Stimulated activated memory B cell treated with anti-CD40 and anti-IgM and Interleukin-4, amounts not matched to agents 10 μg/mL and 1 μg/mL and 100 μg/mL, for 72 hours (primary cell): ENCODE measurements around the gene M6PR.
A peak's percentile ranks its signal among the peaks of the same experiment; 100 is the strongest.
"Not testable (repeated sequence)": the region's sequence is repeated elsewhere in the genome, so short reads cannot be mapped to it uniquely, and the experiment has no call there.

ENCODE experiments used
- ATAC-seq: fragments of 150-1000 bp; cut with Tn5 transposase; 2 replicates; pipeline ENCODE4 v1.10.0; 2021
- H3K27ac Mint-ChIP-seq: one replicate; pipeline ENCODE4 v1.8.0; 2022; ENCODE audit warnings: mild to moderate bottlenecking, mixed read lengths
- H3K27me3 Mint-ChIP-seq: one replicate; pipeline ENCODE4 v1.8.0; 2022; ENCODE audit warnings: mixed read lengths
- H3K36me3 Mint-ChIP-seq: one replicate; pipeline ENCODE4 v1.8.0; 2022; ENCODE audit warnings: mixed read lengths
- H3K4me1 Mint-ChIP-seq: one replicate; pipeline ENCODE4 v1.8.0; 2022; ENCODE audit warnings: mixed read lengths
- H3K4me3 Mint-ChIP-seq: one replicate; pipeline ENCODE4 v1.8.0; 2022; ENCODE audit warnings: mild to moderate bottlenecking, moderate library complexity, mixed read lengths
- H3K9me3 Mint-ChIP-seq: one replicate; pipeline ENCODE4 v1.8.0; 2022; ENCODE audit warnings: mixed read lengths

The M6PR gene

GRCh38 chr12:8907513-8907912 lies 41.9 kb downstream of the M6PR start:
- no peak overlapping the region for H3K27ac Mint-ChIP-seq
- H3K36me3 Mint-ChIP-seq: peaks cover 9% of the 10 kb centered on the region
- H3K4me3 Mint-ChIP-seq: no peak overlapping the region
- H3K9me3 Mint-ChIP-seq: peaks cover 6% of the 10 kb centered on the region
- no peak for ATAC-seq
- peaks cover 28% of the 10 kb centered on the region for H3K4me1 Mint-ChIP-seq
- H3K27me3 Mint-ChIP-seq: no peaks in the 10 kb centered on the region

GRCh38 chr12:8906266-8907180 lies 42.9 kb downstream of the M6PR start:
- Mint-ChIP-seq H3K9me3 (peaks cover 8% of the 10 kb centered on the region), H3K27ac (no peak overlapping the region)
- no peak for ATAC-seq

GRCh38 chr12:8905546-8905945 lies 43.9 kb downstream of the M6PR start:
- no peaks in the 10 kb centered on the region for H3K27me3 Mint-ChIP-seq
- H3K27ac Mint-ChIP-seq: no peak overlapping the region
- H3K4me1 Mint-ChIP-seq: peaks cover 32% of the 10 kb centered on the region
- no peak overlapping the region for H3K4me3 Mint-ChIP-seq
- H3K9me3 Mint-ChIP-seq: peaks cover 8% of the 10 kb centered on the region
- H3K36me3 Mint-ChIP-seq: peaks cover 13% of the 10 kb centered on the region
- no peak for ATAC-seq

More at GRCh38 chr12:8906266-8907180, 42.9 kb downstream of the M6PR start:
- peaks cover 13% of the 10 kb centered on the region for H3K36me3 Mint-ChIP-seq
- no peaks in the 10 kb centered on the region for H3K27me3 Mint-ChIP-seq
- H3K4me1 Mint-ChIP-seq: peaks cover 32% of the 10 kb centered on the region
- no peak overlapping the region for H3K4me3 Mint-ChIP-seq

- Mint-ChIP-seq H3K27me3 (no peaks in the 10 kb centered on the region), H3K9me3 (peaks cover 8% of the 10 kb centered on the region), H3K4me1 (peaks cover 32% of the 10 kb centered on the region), H3K4me3 (no peak overlapping the region), H3K27ac (no peak overlapping the region), H3K36me3 (peaks cover 13% of the 10 kb centered on the region)
- ATAC-seq: no peak
Observed at GRCh38 chr12:8904665-8905064, 44.8 kb downstream of the M6PR start.

GRCh38 chr12:8903646-8904045 lies 45.8 kb downstream of the M6PR start:
- H3K4me3 Mint-ChIP-seq: peak overlapping the region; percentile 35
- peaks cover 13% of the 10 kb centered on the region for H3K36me3 Mint-ChIP-seq
- H3K9me3 Mint-ChIP-seq: peaks cover 8% of the 10 kb centered on the region
- H3K27ac Mint-ChIP-seq: peak overlapping the region; percentile 35
- peaks cover 32% of the 10 kb centered on the region for H3K4me1 Mint-ChIP-seq
- no peak for ATAC-seq
- H3K27me3 Mint-ChIP-seq: no peaks in the 10 kb centered on the region

- H3K36me3 Mint-ChIP-seq: peaks cover 13% of the 10 kb centered on the region
- H3K27ac Mint-ChIP-seq: peak overlapping the region; percentile 35
- H3K9me3 Mint-ChIP-seq, H3K27me3 Mint-ChIP-seq: not testable (repeated sequence)
- peak; percentile 64 for ATAC-seq
- peak overlapping the region; percentile 3 for H3K4me3 Mint-ChIP-seq
- H3K4me1 Mint-ChIP-seq: peaks cover 32% of the 10 kb centered on the region
Observed at GRCh38 chr12:8902703-8903102, 46.7 kb downstream of the M6PR start.

GRCh38 chr12:8899830-8900229 lies 49.6 kb downstream of the M6PR start:
- Mint-ChIP-seq H3K9me3 (peaks cover 8% of the 10 kb centered on the region), H3K27me3 (no peaks in the 10 kb centered on the region), H3K27ac (no peak overlapping the region), H3K36me3 (peaks cover 13% of the 10 kb centered on the region), H3K4me3 (no peak overlapping the region), H3K4me1 (peaks cover 33% of the 10 kb centered on the region)
- ATAC-seq: no peak

GRCh38 chr12:8897081-8897480 lies 52.4 kb downstream of the M6PR start:
- no peaks in the 10 kb centered on the region for H3K36me3 Mint-ChIP-seq
- H3K9me3 Mint-ChIP-seq: no peaks in the 10 kb centered on the region
- H3K27me3 Mint-ChIP-seq: no peaks in the 10 kb centered on the region
- H3K4me3 Mint-ChIP-seq: no peak overlapping the region
- no peak for ATAC-seq
- H3K4me1 Mint-ChIP-seq: peaks cover 14% of the 10 kb centered on the region
- no peak overlapping the region for H3K27ac Mint-ChIP-seq

GRCh38 chr12:8894986-8895385 lies 54.5 kb downstream of the M6PR start:
- peaks cover 22% of the 10 kb centered on the region for H3K4me1 Mint-ChIP-seq
- no peaks in the 10 kb centered on the region for H3K36me3 Mint-ChIP-seq
- no peak for ATAC-seq
- no peaks in the 10 kb centered on the region for H3K9me3 Mint-ChIP-seq
- no peaks in the 10 kb centered on the region for H3K27me3 Mint-ChIP-seq
- no peak overlapping the region for H3K4me3 Mint-ChIP-seq
- no peak overlapping the region for H3K27ac Mint-ChIP-seq

GRCh38 chr12:8894378-8894777 lies 55.1 kb downstream of the M6PR start:
- no peak overlapping the region for H3K4me3 Mint-ChIP-seq
- H3K9me3 Mint-ChIP-seq: no peaks in the 10 kb centered on the region
- H3K27me3 Mint-ChIP-seq: no peaks in the 10 kb centered on the region
- no peak overlapping the region for H3K27ac Mint-ChIP-seq
- peaks cover 22% of the 10 kb centered on the region for H3K4me1 Mint-ChIP-seq
- ATAC-seq: no peak
- no peaks in the 10 kb centered on the region for H3K36me3 Mint-ChIP-seq

GRCh38 chr12:8891976-8892375 lies 57.5 kb downstream of the M6PR start:
- Mint-ChIP-seq H3K27ac (no peak overlapping the region), H3K27me3 (no peaks in the 10 kb centered on the region), H3K4me3 (no peak overlapping the region), H3K36me3 (no peaks in the 10 kb centered on the region), H3K4me1 (peaks cover 15% of the 10 kb centered on the region), H3K9me3 (no peaks in the 10 kb centered on the region)
- no peak for ATAC-seq
